ENCODE data around the gene HS3ST2.
"Not testable (repeated sequence)": the region's sequence is repeated elsewhere in the genome, so short reads cannot be mapped to it uniquely, and the experiment has no call there.

Gene HS3ST2

DNA sequence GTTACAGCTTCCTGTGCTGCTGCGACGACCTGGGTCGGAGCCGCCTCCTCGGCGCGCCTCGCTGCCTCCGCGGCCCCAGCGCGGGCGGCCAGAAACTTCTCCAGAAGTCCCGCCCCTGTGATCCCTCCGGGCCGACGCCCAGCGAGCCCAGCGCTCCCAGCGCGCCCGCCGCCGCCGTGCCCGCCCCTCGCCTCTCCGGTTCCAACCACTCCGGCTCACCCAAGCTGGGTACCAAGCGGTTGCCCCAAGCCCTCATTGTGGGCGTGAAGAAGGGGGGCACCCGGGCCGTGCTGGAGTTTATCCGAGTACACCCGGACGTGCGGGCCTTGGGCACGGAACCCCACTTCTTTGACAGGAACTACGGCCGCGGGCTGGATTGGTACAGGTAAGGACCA lies 746 bp downstream of the HS3ST2 start:
- DNase-seq: no peak

DNA sequence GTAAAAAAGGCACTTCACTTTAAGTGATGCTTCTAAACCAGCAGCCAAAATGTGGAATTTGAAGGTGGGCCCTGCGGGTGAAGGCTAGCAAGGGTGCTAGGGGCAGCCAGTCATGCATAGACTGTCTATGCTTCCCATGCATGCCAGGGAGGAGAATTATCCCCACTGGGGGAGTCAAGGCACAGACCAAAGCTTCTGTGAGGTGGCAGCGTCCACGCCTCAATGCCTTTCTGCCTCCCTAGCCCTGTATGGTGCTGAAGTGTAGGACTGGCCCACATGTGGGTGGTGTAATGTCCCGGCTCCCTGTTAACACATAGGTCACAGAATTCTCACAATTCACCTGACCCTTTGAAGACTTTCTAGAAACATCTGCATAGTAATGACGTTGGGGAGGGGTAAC lies 1.9 kb downstream of the HS3ST2 start:
- no peak for DNase-seq

DNA sequence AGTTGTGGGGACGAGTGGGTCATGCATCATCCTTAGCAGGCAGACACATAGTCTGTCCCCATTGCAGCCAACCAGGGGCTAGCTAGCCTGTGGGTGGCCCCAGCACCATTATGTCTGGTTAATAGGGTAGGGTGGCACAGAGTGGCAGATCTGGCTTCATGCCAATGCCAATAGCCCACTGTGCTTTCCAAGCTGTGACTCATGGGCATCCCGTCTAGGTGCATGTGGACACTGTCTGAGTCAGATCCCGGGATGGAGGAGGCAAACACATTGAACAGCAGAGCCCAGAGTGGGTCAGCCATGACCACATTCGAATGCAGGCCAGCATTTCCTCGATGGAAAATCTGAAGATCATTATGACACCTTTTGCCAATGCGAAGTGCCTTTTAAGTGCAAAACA lies 2.5 kb downstream of the HS3ST2 start:
- no peak for DNase-seq

DNA sequence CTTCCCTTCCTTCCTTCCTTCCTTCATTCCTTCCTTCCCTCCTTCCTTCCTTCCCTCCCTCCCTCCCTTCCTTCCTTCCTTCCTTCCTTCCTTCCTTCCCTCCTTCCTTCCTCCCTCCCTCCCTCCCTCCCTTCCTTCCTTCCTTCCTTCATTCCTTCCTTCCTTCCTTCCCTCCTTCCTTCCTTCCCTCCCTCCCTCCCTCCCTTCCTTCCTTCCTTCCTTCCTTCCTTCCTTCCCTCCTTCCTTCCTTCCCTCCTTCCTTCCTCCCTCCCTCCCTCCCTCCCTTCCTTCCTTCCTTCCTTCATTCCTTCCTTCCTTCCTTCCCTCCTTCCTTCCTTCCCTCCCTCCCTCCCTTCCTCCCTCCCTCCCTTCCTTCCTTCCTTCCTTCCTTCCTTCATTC lies 4.8 kb downstream of the HS3ST2 start:
- DNase-seq: not testable (repeated sequence)

DNA sequence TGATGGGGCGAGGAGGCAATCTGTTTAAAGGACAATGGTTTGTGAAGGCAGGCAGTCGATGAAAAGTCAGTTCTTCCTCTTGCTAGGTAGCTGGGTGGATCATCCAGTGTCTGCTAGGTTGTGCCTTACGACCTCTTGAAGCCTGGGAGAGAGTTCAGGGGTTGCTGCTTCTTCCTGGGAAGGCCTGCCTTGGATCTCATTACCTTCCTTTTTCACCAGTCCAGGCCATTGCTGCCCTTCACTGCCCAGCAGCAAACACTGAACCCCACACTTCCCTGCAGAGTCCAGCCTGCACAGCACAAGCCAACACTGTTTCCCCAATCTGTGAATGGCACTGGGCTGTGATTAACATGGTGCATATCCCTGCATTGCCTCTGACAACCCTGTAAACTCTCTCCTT lies 24.7 kb downstream of the HS3ST2 start:
- DNase-seq: no peak

DNA sequence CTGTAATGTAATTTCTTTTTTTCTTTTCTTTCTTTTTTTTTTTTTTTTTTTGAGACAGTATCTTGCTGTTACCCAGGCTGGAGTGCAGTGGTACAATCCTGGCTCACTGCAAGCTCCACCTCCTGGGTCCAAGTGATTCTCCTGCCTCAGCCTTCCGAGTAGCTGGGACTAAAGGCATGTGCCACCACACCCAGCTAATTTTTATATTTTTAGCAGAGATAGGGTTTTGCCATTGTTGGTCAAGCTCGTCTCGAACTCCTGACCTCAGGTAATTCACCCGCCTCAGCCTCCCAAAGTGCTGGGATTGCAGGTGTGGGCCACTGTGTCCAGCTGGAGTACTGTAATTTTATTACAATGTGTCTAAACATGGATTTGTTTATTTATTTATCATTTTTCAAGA lies 28.1 kb downstream of the HS3ST2 start:
- not testable (repeated sequence) for DNase-seq

DNA sequence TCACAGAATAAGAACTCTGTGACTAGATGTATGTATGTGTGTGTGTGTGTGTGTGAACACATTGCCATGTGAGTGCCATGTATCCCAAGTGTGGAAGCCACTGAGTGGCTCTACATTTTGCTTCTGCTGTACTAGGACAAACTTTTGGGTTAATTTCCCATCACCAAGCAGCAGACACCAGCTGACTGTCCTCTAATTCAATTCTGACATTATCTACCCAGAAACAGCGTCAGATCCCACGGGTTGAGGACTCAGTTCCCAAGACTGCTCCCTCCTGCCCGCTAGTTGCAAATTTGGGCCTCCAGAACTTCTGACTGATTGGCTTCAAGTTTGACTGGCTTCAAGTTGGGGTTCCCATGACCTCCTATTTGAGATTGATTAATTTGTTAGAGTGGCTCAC lies 29.2 kb downstream of the HS3ST2 start:
- no peak for DNase-seq

DNA sequence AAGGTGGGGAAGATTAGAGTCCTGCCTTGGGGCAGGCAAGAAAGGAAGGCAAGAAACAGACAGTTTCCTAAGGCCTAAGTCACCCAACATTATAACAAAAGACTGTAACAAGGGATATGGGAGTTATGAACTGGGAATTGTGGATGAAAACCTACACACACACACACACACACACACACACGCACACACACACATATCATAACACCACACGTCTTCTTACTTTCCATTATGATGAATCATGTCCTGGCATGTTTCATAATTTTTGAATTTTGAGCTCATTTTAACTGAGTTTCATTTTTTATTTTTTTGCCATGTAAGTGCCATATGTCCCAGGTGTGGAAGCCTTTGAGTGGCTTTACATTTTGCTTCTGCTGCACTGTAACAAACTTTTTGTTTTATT lies 29.9 kb downstream of the HS3ST2 start:
- DNase-seq: no peak

DNA sequence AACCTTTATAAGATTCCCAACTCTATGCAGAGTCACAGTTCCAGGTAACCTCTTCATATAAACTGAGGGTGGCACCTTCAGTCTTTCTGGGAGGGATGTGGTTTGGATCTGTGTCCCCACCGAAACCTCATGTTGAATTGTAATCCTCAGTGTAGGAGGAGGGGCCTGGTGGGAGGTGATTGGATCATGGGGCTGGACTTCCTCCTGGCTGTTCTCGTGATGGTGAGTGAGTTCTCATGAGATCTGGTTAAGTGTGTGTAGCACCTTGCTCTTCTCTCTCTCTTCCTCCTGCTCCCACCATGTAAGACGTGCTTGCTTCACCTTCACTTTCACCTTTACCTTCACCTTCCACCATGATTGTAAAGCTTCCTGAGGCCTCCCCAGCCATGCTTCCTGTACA lies 30.5 kb downstream of the HS3ST2 start:
- DNase-seq: no peak

DNA sequence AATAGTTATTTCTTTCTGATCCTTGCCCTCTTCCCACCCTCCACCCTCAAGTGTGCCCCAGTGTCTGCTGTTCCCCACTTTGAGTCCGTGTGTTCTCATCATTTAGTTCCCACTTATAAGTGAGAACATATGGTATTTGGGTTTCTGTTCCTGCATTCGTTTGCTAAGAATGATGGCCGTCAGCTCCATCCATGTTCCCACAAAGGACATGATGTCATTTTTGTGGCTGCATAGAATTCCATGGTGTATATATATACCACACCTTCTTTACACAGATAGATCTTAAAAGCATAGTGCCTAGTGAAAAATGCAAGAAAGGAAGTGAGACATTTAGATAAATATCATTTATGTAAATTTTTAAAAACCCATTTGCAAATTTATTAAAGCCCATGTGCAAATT lies 33.1 kb downstream of the HS3ST2 start:
- no peak for DNase-seq

DNA sequence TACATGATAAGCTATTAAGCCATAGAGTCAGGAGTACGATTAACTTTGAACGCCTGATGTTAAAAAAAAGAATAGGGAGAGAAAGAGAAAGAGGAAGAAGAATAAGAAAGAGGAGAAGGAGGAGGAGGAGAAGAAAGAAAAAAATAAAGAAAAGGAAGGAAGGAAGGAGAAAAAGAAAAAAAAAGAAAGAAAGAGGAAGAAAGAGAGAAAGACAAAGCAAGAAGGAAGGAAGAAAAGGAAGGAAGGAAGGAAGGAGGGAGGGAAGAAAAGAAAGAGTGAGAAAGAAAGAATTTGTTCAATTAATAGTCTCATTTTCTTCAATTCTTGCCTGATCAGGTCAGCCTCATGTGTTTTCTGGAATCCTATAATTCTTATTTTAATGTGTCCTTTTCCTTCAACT lies 33.7 kb downstream of the HS3ST2 start:
- DNase-seq: no peak

DNA sequence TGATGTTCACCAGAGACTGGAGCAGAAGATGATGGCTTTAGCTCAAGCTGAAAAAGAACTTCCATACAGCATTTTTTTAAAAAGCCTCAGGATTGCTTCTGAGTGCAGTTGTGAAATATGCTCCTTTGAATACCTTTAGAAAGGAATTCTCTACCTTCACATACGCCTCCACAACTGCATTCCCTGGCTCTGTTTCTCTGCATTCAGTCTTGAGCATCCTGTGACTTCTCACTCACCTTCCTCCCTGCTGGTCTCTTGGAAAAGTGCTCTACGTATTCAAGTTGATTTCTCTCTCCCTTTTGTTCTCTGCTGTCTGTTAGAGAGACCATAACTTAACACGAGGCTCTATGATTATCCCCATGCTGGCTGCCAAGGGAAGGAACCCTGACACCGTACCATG lies 34.5 kb downstream of the HS3ST2 start:
- no peak for DNase-seq

DNA sequence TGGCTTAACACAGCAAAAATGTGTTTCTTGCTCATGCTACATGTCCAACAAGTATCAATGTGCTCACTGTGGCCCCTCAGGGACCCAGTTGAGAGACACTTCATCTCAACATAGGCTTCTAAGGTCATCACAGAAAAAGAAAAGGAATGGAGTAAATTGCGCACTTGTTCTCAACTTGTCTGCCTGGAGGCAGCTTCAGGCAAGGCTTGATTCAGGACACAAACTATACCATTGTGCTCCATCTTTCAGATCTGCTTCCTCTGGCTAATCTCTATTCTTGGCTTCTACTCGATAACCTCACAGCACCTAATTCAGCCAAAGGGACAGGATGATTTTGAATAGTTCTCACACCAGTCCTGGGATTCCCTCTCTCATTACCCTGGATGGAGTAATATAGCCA lies 35.6 kb downstream of the HS3ST2 start:
- DNase-seq: no peak

DNA sequence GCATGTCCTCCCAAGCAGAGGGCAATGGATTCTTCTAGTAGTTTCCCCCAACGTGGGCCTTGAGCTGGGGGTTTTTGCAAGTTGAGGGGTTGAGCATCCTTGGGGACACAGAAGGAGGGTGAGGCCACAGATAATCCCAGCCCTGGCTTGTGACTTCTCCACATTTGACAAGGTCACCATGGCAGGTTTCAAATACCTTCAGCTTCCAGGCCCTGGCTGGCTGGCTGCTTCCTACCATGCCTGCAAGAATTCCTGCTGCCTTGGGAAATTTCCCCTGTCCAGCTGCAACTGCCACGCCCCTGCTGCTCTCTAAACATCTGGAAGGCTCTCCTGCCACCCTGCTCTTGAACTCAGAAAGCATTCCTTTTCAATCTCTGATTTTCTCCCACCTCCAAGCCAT lies 41.3 kb downstream of the HS3ST2 start:
- no peak for DNase-seq

DNA sequence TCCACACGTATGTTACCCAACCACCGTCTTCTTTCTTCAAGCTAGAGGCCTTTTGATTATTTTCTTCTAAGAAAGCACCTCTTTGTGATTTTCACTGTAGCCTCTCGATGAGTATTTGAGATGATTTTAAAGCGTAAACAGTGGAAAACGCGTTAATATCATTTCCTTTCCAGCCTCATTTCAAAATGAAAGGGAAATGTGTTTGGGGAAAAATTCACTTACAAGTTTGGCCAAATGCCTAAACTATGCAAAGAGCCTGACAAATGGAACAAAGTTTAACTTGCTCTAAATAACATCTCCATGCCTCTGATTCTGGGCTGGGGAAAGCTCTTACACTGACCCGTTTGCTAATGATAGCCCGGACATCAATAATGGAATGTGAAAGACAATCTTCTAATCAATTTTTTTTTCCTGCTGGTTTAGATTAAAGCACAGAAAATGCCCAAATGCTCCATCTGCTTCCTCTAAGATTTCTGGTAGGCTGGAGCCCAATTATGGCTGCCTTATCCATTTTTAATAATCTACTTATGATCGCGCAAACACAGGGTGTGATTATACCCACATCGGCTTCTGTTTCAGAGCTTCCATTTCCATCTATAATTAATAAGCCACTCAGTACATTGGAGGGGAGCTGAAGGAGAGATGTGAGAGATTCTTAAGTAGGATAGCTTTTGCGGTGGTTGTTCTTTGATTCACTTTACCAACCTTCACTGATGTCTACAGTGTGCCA lies 43.5 kb downstream of the HS3ST2 start:
- DNase-seq: no peak

DNA sequence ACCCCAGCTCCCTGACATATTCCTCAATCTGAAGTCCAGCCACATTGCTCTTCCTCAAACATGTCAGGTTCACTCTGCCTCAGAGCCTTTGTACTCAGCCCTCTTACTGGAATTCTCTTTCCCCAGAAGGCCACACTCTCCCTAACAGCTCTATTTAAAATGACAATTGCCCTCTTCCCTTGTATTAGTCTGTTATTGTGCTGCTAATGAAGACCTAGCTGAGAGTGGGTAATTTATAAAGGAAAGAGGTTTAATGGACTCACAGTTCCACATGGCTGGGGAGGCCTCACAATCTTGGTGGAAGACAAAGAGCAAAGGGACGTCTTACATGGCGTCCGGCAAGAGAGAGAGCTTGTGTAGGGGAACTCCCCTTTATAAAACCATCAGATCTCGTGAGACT lies 46.0 kb downstream of the HS3ST2 start:
- DNase-seq: no peak

DNA sequence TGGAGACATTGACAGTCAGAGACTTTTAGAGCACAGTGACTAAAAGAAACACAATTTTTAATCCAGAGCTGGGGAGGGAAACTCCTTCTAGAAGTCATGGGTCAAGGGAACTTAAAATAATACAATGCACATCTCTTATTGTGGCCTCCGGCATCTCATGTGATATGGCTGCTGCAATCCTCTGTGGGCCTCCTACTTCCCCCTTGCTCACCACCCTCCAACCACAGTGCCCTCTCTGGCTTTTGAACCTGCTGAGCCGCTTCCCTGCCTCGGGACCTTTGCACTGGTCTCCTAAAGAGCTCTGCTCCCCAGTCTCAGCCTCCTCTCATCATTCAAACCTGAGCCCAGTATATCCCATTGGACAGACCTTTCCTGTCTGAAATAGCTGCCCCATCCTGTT lies 47.6 kb downstream of the HS3ST2 start:
- peak; percentile 4 for DNase-seq

DNA sequence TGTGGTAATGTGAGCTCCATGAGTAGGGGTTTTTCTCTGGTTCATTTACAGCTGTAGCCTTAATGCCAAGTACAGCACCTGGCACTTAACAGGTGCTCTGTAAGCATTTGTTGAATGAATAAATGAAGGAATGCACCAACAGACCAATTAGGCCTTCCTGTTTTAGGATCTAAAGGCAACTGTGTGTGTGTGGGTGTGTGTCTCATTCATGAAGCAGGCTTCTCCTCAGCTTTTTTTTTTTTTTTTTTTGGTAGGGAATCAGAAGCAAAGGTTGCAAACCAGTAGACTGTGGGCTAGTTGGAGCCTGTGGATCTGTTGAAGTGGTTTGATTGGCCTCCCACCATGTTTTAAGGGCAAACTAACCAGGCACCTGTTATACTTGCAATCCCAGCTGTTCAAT lies 48.1 kb downstream of the HS3ST2 start:
- no peak for DNase-seq

DNA sequence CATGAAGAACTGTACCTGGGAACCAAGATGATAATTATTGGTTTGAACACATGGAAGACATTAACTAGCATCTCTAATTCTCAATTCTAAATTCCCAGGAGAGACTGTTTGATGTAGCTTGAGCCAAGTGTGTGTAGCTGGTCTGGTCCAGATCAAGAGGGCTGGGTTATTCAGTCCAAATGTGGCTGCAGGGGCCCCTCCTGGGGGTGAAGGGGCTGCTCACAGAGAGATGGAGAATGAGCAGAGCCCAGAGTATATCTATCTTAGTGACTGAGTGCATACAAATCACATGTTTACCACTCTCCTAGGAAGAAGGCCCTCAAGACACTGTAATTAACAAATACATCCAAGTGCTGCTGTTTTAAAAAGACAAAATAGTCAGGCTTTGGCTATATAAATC lies 50.4 kb downstream of the HS3ST2 start:
- no peak for DNase-seq

DNA sequence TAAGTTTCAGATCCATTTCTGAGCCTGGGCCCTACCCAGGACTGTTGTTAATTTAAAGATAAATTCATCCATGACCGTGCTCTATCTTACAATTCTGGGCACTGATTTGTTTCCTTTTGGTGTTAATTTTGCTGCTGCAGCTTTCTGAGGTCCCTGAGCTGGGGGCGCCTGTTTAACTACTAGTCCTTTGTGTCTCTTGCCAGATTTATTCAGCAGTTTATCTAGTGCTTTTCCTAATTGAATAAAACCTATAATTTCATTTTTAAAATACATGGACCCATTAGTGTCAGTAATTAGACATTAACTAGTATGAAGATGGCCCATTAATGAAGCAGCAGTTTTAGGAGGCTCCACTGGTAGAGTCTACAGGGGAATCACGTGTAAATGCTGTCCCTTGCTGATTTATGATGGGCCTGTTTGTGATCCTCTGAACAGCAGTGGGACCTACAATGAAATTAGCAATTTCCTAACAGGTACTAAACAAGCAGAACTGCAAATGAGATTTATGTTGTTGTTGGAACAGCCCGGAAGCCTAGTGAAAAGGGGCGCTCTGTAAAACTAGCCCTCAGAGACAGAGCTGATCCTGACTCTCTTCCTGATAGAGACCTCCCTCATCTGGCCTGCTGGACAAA lies 54.7 kb downstream of the HS3ST2 start:
- no peak for DNase-seq

DNA sequence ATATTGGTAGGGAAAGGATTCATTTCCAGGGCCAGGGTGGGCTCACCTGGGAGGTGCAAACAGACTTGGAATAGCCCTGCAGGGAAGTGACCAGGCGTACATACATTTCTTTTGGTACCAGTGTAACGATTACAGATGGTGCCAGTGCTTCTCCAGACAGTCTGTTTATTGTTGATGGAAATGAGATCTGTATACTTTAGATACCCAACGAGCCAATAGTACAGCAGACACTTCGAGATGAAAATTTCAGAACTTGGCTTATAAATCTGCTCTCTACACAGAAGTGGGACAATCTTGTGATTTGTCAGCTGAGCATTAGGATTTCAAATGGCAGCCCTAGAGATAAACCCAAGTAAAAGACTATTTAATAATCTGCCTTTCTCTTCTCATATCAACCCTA lies 57.9 kb downstream of the HS3ST2 start:
- DNase-seq: no peak

DNA sequence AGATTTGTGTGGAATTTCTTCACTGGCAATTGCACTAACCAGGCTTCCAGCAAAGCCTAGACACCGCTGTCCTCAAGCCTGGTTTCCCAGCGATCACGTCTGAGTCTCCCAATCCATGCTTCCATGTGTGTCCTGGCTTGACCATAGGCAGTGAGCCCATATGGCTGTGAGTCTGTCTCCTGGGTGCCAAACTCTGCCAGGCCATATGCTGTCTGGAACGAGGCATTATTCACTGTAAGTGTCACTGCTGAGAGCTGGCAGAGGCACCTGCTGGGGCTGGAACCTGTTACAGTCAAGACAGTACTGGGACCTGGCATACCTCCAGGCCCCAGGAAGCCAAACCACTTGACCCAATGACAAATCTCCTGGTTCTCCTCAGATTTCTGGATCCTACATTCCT lies 60.4 kb downstream of the HS3ST2 start:
- DNase-seq: no peak

DNA sequence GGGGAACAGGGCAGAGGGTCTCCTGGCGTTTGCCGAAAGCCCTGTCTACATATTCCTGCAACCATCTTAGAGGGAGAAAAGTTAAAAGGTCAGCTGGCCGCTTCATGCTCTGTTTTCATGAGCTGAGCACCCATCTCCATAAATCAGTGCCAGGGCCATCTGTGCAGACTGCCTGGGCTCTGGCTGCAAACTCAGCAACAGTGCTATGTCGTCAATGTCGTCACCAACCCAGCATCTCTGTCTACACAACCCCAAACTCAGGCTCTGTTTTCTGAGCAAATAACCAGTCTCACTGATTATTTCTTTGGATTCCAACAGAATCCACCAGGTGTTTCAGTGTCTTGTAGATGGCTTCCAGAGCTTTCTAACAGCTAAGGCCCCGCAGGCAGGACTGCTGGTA lies 65.0 kb downstream of the HS3ST2 start:
- DNase-seq: no peak

DNA sequence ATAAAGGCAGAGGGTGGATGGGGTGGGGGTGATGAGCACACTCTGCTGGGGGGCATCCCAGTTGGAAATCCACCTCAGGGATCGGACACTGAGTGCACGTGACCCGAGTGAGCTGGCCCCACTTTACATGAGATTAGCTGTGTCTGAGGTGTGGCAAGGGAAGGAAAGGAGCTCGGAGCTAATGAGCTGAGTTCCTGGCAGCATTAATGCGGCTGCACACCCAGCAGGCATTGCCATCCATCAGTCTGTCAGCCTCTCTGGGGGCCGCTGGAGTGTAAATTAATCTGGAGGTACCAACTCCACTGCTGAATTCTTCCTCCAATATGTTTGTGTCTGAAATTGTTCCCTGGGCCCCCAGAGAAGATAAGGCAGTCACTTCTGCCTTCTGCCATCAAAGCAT lies 65.5 kb downstream of the HS3ST2 start:
- no peak for DNase-seq

DNA sequence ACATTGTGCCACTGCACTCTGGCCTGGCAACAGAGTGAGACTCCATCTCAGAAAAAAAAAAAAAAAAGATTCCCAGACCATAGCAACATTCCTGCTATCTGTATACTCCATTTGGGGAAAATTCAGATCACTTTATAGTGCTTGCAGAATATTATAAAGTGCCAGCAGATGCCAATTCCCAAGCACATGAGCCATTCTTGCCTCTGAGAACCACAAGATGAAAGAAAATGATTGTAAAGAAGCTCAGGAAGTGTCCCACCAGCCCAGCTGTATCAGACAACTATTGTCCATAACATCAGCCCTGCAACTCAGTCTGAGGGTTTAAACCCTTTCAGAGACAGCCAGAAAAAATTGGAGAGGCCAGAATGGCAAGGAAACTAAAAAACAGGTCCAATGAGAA lies 69.0 kb downstream of the HS3ST2 start:
- no peak for DNase-seq

Measured in hematopoietic multipotent progenitor cell treated with erythropoietin and hydrocortisone succinate and interleukin-3 and kit ligand, for 6 days (in vitro differentiated cells).